Fibroblast of skin of abdomen (primary cell): ENCODE results near the gene AIG1.

Source experiments
- DNase-seq: peaks from one replicate; pipeline ENCODE4 v3.0.0-alpha.2; 2013

AIG1 gene

GRCh38 chr6:143236151-143236798, 175.6 kb downstream of the AIG1 start:
- DNase-seq: peak; percentile 46

DNA sequence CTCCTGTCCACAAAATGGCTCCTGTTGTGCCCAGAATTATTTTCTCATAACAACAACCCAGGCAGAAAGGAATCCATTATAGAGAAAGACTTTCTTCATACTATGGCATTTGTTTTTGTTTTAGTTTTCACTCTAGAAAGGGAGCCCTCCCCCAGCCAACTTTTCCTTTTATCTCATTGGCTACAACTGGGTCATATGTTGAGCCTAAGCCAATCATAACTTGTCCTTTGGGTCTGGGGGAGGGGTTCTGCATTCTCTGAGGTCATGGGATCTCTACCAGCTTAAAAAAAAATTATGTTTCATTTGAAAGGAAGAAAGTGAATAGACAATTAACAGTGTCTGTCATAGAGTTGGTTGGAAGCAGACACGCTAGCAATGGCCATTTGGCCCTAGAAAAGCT, 177.6 kb downstream of the AIG1 start:
- DNase-seq: no peak

- DNase-seq: no peak
Measured at GRCh38 chr6:143241111-143241510, 180.4 kb downstream of the AIG1 start.

- DNase-seq: no peak
Measured at GRCh38 chr6:143241911-143242310, 181.2 kb downstream of the AIG1 start.

GRCh38 chr6:143243786-143244185, 183.1 kb downstream of the AIG1 start:
- no peak for DNase-seq

- DNase-seq: no peak
Measured at GRCh38 chr6:143245656-143246055, 185.0 kb downstream of the AIG1 start.

GRCh38 chr6:143246166-143246775, 185.6 kb downstream of the AIG1 start:
- DNase-seq: peak; percentile 65

GRCh38 chr6:143247586-143247985, 186.9 kb downstream of the AIG1 start:
- DNase-seq: no peak

GRCh38 chr6:143248359-143248758, 187.7 kb downstream of the AIG1 start:
- no peak for DNase-seq

DNA sequence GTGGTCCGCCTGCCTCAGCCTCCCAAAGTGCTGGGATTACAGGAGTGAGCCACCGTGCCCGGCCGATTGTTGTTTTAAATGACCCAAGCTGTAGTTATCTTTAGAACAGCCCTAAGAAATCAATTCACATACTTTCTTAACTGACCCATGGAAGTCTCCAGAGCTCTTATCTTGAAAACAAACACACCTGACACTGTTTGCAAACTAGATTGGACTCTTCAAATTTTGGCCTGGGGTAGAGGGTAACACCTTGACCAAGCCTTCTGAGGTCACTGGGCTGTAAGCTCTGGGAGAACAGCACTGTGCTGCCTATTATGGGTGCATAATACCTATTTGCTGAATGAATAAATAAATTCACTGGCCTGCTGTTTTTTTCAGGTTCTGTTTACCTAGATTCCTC, 190.6 kb downstream of the AIG1 start:
- DNase-seq: no peak

DNA sequence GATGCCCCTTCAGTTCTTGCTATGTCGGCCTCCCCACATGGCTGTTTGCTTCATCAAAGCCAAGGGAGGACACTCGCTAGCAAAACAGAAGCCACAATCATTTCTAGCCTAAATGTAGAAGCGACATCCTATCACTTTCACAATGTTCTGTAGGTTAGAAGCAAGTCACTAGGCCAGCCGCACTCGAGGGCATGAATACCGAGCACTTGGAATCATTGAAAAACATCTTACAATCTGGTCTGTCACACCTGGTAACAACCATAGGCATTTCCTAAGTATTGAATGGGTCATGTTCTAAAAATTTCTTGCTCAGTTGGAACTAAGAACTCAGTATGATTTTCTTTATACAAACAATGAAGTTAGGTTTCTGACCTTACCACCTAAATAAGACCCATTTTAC, 192.3 kb downstream of the AIG1 start:
- no peak for DNase-seq

DNA sequence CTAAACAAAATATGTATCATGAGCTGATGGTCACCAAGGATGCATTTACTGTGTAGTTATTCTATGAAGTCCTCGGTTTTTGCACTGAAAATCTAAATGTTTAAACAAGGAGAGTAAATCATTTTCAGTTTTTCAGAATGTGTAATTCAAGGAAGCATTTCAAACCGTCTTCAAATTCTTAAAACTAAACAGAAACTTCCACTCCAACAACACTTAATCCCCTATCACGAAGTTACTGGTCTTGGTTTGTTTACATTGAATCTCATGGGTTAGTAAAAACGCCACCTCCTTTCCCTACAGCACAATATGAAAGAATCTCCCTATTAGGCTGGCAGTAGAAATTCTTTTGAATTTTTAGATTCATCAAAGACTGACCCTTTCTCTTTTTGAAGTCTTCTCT, 192.9 kb downstream of the AIG1 start:
- no peak for DNase-seq

- no peak for DNase-seq
Measured at GRCh38 chr6:143258945-143259344, 198.3 kb downstream of the AIG1 start.

- DNase-seq: peak; percentile 65
Measured at GRCh38 chr6:143260857-143261256, 200.2 kb downstream of the AIG1 start.

GRCh38 chr6:143261899-143262436, 201.3 kb downstream of the AIG1 start:
- DNase-seq: no peak

DNA sequence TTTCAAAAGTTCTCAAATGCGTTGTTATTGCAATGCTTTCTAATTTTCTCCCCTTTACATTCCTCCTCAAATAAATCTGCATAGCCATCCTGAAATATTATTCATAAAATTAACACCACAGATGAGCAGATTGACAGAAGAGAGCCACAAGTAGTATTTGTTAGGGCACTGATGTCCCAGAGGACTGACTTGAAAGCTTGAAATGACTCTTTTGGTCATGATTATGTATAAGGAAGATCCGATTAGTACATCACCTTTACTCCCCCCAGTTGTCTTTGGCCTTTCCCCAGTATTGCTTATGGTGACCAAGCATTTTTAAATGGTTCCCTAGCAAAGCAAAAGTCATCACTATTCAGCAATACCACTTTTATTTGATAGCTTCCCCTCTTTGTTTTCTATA, 202.2 kb downstream of the AIG1 start:
- no peak for DNase-seq

DNA sequence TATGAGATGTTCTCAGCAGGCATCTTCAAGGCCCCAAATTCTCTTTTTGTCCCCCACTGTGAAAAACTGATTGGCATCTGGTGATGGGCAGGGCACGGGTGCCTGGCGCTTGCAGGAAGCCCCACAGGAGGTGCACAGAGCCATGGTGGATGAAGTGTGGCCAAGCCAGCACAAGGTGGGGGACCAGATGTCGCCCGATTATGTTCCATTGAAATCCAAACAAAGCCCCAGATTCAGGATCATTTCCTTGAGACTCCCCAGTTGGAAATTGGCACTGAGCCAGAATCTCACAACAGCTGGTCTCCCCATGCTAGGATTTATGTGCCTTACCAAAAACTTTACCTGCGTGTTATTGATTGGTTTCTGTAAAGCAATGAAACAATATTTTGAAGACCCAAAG, 203.7 kb downstream of the AIG1 start:
- DNase-seq: no peak

DNA sequence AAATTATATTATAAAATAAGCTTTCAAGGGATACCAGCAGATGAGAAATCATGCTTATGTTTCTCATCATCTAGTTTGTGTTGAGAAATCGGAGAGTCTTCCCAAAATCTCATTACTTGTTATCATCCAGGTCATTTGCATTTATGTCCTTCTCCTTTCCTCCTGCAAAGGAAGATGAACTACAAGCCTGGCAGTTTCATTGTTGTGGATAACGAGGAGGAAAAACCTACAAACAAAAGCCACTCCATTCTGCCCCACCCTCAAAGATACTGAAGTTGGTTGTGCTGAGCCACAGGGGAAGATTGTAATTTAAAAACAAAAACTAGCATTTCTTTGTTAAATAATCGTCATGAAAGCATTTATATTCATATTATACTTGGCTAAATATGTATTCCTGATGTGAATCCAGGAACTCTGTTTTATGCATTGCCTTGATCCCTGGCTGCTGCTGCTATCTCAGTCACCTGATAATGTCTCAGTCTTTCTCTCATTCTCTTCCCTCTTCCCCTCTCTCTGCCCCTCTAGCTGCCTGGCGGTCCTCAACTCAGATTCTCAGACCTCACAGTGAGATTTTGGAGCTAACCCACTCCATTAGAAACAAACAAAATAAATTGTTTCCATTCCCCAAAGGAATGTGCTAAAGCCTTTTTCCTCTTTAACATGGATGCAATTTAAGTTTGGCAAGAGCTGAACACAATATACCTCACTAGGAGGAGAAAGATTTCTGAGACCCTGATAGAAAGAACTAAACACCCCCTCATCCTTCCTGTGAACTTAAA, 204.5 kb downstream of the AIG1 start:
- DNase-seq: peak; percentile 17

- no peak for DNase-seq
Measured at GRCh38 chr6:143267760-143268159, 207.1 kb downstream of the AIG1 start.

GRCh38 chr6:143268439-143268838, 207.8 kb downstream of the AIG1 start:
- no peak for DNase-seq

GRCh38 chr6:143270026-143270425, 209.3 kb downstream of the AIG1 start:
- DNase-seq: peak; percentile 82

- peak; percentile 96 for DNase-seq
Measured at GRCh38 chr6:143271024-143271423, 210.3 kb downstream of the AIG1 start.

GRCh38 chr6:143276436-143276835, 215.7 kb downstream of the AIG1 start:
- no peak for DNase-seq

GRCh38 chr6:143279385-143279784, 218.7 kb downstream of the AIG1 start:
- peak; percentile 28 for DNase-seq
